ENCODE results near the gene TMEM203. TPM values are rescaled to one million over a fixed set of nuclear protein-coding genes. Genes with fewer than 3 reads are reported as not detected.

TMEM203 gene
- total RNA-seq, 1 experiment from 2014 or later, result 36.4 TPM

GRCh38 chr9:137162505-137163364, 42.7 kb downstream of the TMEM203 start:
- no peak overlapping the region for H2AFZ ChIP-seq (ENCODE audit: low read length)
- no TSS peak for BruUV-seq (replicated peaks)
- ChIA-PET CTCF (no interaction called here), POLR2A (ENCODE audit: unreplicated experiment) (no interaction called here)
- DNase-seq (no peak), ATAC-seq (no peak)
- no peaks in the 10 kb centered on the region; the same call in 1 of the 2 replicates for H3K4me1 ChIP-seq (ENCODE audit: insufficient read depth, low read length)
- no peak overlapping the region for H3K9ac ChIP-seq (ENCODE audit: low read length)
- no peak overlapping the region for H3K4me3 ChIP-seq (ENCODE audit: low read length)
- H3F3A ChIP-seq (ENCODE audit: low read length, unreplicated experiment), result no peaks in the 10 kb centered on the region
- TF ChIP-seq EZH2phosphoT487 (IDR thresholded peaks at IDR 0.05; ENCODE audit: borderline replicate concordance, low read length) (no peak), CTCF (conservative IDR thresholded peaks at IDR 0.05; ENCODE audit: low read depth, low read length) (no peak), EZH2 (IDR thresholded peaks at IDR 0.05; ENCODE audit: low read length, unreplicated experiment) (no peak)
- no peak overlapping the region for H3K4me2 ChIP-seq (ENCODE audit: low read length)
- peaks cover 25% of the 10 kb centered on the region for H3K27me3 ChIP-seq (ENCODE audit: low read length)
- H3K9me3 ChIP-seq (ENCODE audit: low read length), result no peaks in the 10 kb centered on the region
- H3K27ac ChIP-seq (ENCODE audit: low read length), result no peak overlapping the region
- H3K79me2 ChIP-seq (ENCODE audit: low read length), result no peaks in the 10 kb centered on the region
- no peaks in the 10 kb centered on the region for H3K9me2 ChIP-seq (replicated peaks; ENCODE audit: low read length)
- intact Hi-C loops (cut with micrococcal nuclease), result no loop called here
- no peaks in the 10 kb centered on the region for H3K36me3 ChIP-seq (ENCODE audit: low read depth, low read length)
- no peaks in the 10 kb centered on the region for H4K20me1 ChIP-seq (ENCODE audit: low read length)

- no peak overlapping the region for H2AFZ ChIP-seq (ENCODE audit: low read length)
- peaks cover 20% of the 10 kb centered on the region for H3K27me3 ChIP-seq (ENCODE audit: low read length)
- H4K20me1 ChIP-seq (ENCODE audit: low read length), result no peaks in the 10 kb centered on the region
- H3K79me2 ChIP-seq (ENCODE audit: low read length), result no peaks in the 10 kb centered on the region
- TF ChIP-seq CTCF (conservative IDR thresholded peaks at IDR 0.05; ENCODE audit: low read depth, low read length) (no peak), EZH2 (IDR thresholded peaks at IDR 0.05; ENCODE audit: low read length, unreplicated experiment) (no peak)
- H3K27ac ChIP-seq (ENCODE audit: low read length), result no peak overlapping the region
- H3K9me3 ChIP-seq (ENCODE audit: low read length), result no peaks in the 10 kb centered on the region
- no peaks in the 10 kb centered on the region for H3F3A ChIP-seq (ENCODE audit: low read length, unreplicated experiment)
- no peak overlapping the region for H3K4me3 ChIP-seq (ENCODE audit: low read length)
- intact Hi-C loops (cut with micrococcal nuclease), result no loop called here
- no peaks in the 10 kb centered on the region; the same call in 1 of the 2 replicates for H3K4me1 ChIP-seq (ENCODE audit: insufficient read depth, low read length)
- BruUV-seq (replicated peaks), result no TSS peak
- DNase-seq, result no peak
- no peak overlapping the region for H3K9ac ChIP-seq (ENCODE audit: low read length)
- ChIA-PET POLR2A (ENCODE audit: unreplicated experiment) (no interaction called here), CTCF (no interaction called here)
- no peaks in the 10 kb centered on the region for H3K9me2 ChIP-seq (replicated peaks; ENCODE audit: low read length)
- ATAC-seq, result no peak
- H3K36me3 ChIP-seq (ENCODE audit: low read depth, low read length), result no peaks in the 10 kb centered on the region
- no peak overlapping the region for H3K4me2 ChIP-seq (ENCODE audit: low read length)
These were observed 43.6 kb downstream of the TMEM203 start for GRCh38 chr9:137161558-137162486.

Measured in PC-3 (cell line).